ENCODE data around the gene NLGN4Y. TPM values are rescaled to one million over a fixed set of nuclear protein-coding genes. Genes with fewer than 3 reads are reported as not detected.
"Not testable (repeated sequence)": the region's sequence is repeated elsewhere in the genome, so short reads cannot be mapped to it uniquely, and the experiment has no call there.

NLGN4Y gene
- total RNA-seq, 1 donor, result 0.86 TPM

GRCh38 chrY:14837466-14837865 lies 313.1 kb downstream of the NLGN4Y start:
- H3K4me3 ChIP-seq (ENCODE audit: low read depth, low read length), result no peak overlapping the region
- TF ChIP-seq CTCF (IDR thresholded peaks at IDR 0.05; ENCODE audit: insufficient read depth, low read depth, low read length), result no peak
- DNase-seq (ENCODE audit: low read depth), result no peak

- no peak for TF ChIP-seq CTCF (IDR thresholded peaks at IDR 0.05; ENCODE audit: insufficient read depth, low read depth, low read length)
- peak; percentile 6 for DNase-seq (ENCODE audit: low read depth)
- H3K4me3 ChIP-seq (ENCODE audit: low read depth, low read length), result no peak overlapping the region
Observed at GRCh38 chrY:14850734-14851133, 326.4 kb downstream of the NLGN4Y start.

- no peak for DNase-seq (ENCODE audit: low read depth)
- no peak for TF ChIP-seq CTCF (IDR thresholded peaks at IDR 0.05; ENCODE audit: insufficient read depth, low read depth, low read length)
- no peak overlapping the region for H3K4me3 ChIP-seq (ENCODE audit: low read depth, low read length)
Observed at GRCh38 chrY:14860448-14860847, 336.1 kb downstream of the NLGN4Y start.

DNA sequence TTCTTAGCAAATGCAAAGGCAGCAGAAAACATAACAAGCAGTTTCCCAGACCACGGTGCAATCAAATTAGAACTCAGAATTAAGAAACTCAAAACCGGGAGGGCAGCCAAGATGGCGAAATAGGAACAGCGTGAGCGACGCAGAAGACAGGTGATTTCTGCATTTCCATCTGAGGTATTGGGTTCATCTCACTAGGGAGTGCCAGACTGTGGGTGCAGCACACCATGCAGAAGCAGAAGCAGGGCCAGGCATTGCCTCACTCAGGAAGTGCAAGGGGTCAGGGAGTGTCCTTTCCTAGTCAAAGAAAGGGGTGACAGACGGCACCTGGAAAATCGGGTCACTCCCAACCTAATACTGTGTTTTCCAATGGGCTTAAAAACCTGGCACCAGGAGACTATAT lies 336.7 kb downstream of the NLGN4Y start:
- not testable (repeated sequence) for DNase-seq (ENCODE audit: low read depth); H3K4me3 ChIP-seq (ENCODE audit: low read depth, low read length)

DNA sequence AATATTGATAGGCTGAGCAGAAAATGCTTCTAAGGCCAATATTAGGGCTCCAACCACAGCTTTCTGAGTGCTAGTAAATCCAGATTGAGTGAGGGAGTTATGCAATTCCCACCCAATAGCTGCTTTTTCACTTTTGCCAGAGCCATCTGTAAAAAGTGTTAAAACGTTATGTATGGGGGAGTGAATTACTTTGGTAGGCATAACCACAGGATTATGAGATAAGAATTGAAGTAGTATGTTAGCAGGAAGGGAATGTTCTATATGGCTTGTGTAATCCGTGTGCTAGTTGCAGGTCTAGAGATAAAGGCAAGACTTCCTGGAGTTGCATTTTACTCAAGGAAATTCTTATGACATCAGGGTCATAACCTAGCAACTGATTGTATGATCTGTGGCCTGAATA lies 347.6 kb downstream of the NLGN4Y start:
- DNase-seq (ENCODE audit: low read depth), result peak; percentile 29
- no peak for TF ChIP-seq CTCF (IDR thresholded peaks at IDR 0.05; ENCODE audit: insufficient read depth, low read depth, low read length)
- H3K4me3 ChIP-seq (ENCODE audit: low read depth, low read length), result no peak overlapping the region

Measured in fibroblast of villous mesenchyme (primary cell).